ENCODE data around the gene EFHD2. TPM values are rescaled to one million over a fixed set of nuclear protein-coding genes. Genes with fewer than 3 reads are reported as not detected.

The EFHD2 gene
- total RNA-seq, 1 donor from 2014 or later: 28.7 TPM

DNA sequence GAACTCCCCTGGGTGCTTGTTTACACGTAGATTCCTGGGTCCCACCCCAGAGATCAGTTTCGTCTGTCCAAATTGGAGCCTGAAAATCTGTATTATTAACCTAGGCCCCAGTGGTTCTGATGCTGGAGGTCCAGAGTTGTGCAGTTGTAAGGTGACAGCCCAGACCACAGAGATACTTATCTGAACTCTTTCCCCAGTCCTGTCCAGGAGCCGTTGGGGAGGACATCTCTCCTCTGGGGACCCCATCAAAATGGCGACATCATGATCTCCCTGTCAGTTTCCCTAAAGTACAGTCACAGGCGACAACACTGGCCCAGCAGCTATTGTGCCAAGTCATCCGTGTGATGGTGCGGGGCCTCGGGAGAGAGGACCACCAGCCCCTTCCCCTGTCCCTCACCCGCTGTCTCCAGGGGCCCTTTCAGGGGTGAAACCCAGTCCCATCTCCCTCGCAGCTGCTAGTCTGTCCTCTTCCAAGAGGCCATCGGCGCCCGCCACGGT, 749 bp upstream of the EFHD2 start:
- DNase-seq (ENCODE audit: low spot score) (no peak), ATAC-seq (peak; percentile 9)
- intact Hi-C loops (cut with DNase I): no loop called here

DNA sequence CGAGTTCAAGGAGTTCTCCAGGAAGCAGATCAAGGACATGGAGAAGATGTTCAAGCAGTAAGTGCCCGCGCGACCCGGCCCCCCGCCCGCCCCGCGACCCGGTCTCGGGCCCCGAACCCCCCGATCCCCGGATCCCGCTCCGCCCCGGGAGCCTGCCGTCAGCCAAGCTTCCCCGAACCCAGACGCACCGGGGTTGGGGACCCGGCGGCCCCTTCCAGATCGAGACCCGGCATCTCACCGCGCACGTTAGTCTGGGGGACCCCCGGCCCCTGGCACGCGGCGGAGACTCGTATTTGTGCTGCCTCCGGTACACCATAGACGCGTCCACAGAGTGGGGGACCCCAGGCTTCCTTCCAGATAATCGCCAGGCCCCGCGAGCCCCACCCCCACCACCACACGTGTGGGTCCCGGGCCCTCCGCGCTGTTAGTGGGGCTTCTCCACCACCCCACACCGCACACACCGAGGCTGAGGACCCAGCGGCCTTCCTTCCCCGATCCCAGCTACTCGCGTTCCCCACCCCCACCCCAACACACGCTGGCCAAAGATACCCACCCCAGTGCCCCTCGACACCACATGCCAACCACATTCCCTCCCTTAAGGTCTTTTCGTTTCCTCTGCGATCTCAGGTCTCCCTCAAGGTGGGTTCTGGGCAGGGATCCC, 665 bp downstream of the EFHD2 start:
- ATAC-seq (no peak), DNase-seq (ENCODE audit: low spot score) (no peak)
- intact Hi-C loops (cut with DNase I): no loop called here

GRCh38 chr1:15410884-15411245, 1.2 kb downstream of the EFHD2 start:
- ATAC-seq (no peak), DNase-seq (ENCODE audit: low spot score) (no peak)
- intact Hi-C loops (cut with DNase I): no loop called here

GRCh38 chr1:15411593-15412137, 2.0 kb downstream of the EFHD2 start:
- intact Hi-C loops (cut with DNase I): no loop called here
- ATAC-seq (peak; percentile 27), DNase-seq (ENCODE audit: low spot score) (peak; percentile 69)

GRCh38 chr1:15412175-15412800, 2.6 kb downstream of the EFHD2 start:
- intact Hi-C loops (cut with DNase I): no loop called here
- ATAC-seq (no peak), DNase-seq (ENCODE audit: low spot score) (no peak)

GRCh38 chr1:15412843-15413242, 3.2 kb downstream of the EFHD2 start:
- no peak for DNase-seq (ENCODE audit: low spot score)
- intact Hi-C loops (cut with DNase I): no loop called here
- ATAC-seq: no peak

DNA sequence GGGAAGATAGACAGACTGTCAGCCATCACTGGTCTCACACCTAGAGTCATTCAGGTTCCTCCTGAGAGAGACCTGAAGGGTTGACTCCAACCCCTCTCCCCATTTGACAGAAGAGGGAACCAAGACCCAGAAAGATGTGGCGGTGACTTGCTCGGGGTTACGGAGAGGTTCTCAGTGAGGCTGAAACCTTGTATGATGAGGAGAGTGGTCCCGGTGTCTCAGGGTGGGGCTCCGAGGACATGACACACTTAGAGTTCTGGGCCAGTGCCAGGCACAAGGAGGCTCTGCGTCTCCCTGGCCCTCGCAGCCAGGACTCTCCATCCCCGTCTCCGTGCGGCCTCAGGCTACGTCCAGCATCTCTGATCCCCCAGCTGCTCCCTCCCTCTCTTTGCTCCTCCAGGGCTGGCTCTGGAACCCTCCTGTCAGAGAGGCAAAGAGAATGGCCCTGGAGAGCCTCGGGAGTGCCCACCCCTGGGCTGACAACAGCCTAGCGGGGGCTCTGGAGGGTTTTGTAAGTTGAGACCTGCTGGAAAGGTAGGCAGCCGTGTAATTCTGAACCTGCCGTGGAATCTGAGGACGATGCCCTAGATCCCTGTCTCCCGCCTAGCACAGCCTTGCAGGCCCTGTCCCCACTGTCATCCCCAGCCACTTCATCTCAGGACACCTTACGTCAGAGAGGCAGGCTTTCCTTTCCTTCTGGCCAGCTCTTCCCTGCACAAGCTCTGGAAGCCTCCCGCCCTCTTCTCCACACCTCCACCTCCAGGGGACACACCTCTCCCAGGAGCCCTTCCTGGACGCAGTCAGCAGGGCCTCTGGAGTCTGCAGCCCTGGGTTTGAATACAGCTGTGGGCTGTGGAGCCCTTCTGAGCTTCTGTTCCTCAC, 4.1 kb downstream of the EFHD2 start:
- DNase-seq (ENCODE audit: low spot score): no peak
- intact Hi-C loops (cut with DNase I): no loop called here
- no peak for ATAC-seq

- DNase-seq (ENCODE audit: low spot score) (no peak), ATAC-seq (no peak)
- intact Hi-C loops (cut with DNase I): no loop called here
Measured at GRCh38 chr1:15414445-15414983, 4.8 kb downstream of the EFHD2 start.

- ATAC-seq (peak; percentile 38), DNase-seq (ENCODE audit: low spot score) (no peak)
- intact Hi-C loops (cut with DNase I): no loop called here
Measured at GRCh38 chr1:15417059-15417934, 7.6 kb downstream of the EFHD2 start.

DNA sequence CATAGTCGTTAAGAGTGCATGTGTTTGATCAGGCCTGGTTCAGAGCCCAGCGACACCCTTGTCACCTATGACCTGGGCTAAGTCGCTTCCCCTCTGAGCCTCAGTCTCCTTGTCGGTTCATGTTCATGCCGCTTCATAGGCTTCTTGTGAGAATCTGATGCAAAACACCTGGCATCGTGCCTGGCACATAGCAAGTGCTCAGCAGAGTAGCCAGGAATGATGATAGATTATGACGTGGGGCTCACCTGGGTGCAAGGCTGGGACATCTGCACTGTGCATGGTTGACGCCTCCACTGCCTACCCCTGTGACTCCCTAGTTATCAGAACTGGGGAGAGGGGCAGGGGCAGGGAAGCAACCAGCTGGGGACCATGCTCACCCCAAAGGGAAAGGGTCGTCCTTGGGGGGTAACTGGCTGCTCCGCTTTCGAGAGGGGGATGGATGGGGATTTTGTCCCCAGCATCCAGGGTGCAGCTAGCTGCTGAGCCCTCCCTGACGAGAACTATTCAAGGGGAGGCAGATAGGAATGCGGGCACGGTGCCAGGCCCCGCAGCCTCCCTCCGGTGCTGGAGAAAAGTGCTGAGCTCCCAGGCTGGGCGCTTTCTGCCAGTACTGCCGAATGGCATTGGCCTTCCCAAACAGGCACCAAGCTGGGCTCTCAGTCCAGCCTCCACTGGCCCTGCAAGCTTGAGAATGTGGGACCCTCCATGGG, 9.3 kb downstream of the EFHD2 start:
- DNase-seq (ENCODE audit: low spot score): no peak
- ATAC-seq: no peak
- intact Hi-C loops (cut with DNase I): no loop called here

DNA sequence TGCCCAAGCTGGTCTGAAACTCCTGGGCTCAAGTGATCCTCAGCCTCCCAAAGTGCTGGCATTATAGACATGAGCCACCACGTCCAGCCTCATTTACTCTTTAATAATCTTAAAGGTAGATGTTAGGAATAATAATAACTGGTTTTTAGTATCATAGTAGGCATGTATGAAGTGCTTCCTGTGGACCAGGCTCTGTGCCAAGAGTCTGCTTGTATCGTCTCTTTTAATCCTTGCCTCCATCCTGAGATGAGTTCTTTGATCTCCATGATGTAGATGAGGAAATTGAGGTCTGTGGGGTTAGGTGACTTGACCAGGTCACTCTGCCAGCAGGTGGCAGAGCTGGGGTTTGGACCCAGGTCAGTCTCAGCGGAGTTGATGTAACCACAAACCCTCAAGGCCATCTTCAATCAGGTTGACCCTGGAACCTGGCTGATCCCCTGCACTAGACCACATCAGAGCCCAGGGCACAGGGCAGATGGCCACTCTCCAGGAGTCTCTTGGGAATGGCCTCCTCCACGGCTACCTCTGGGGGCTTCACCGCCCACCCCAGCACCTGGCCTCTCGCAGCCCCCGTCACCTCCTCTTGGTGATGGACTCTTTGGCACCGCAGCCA, 11.3 kb downstream of the EFHD2 start:
- intact Hi-C loops (cut with DNase I): no loop called here
- ATAC-seq (no peak), DNase-seq (ENCODE audit: low spot score) (no peak)

DNA sequence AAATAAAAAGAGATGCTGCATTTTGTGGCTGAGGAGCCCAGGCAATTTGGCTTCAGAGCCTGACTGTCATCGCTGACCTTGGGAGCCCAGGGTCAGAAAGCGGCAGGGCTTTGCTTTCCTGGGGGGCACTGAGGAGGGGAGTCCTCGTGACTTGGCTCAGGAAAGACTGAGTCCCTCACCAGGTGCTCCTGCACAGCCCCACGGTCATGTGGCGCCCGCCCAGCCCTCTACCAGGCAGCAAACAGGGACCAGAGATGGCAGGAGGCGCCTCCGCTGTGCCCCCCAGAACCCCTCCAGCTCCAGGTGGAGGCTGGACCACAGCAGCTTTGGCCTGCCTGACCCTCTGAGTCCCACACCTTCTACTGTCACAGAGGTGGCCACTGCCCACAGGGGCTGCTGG, 13.2 kb downstream of the EFHD2 start:
- no peak for DNase-seq (ENCODE audit: low spot score)
- ATAC-seq: no peak
- intact Hi-C loops (cut with DNase I): no loop called here

- DNase-seq (ENCODE audit: low spot score) (no peak), ATAC-seq (no peak)
- intact Hi-C loops (cut with DNase I): no loop called here
Measured at GRCh38 chr1:15423355-15424077, 13.8 kb downstream of the EFHD2 start.

DNA sequence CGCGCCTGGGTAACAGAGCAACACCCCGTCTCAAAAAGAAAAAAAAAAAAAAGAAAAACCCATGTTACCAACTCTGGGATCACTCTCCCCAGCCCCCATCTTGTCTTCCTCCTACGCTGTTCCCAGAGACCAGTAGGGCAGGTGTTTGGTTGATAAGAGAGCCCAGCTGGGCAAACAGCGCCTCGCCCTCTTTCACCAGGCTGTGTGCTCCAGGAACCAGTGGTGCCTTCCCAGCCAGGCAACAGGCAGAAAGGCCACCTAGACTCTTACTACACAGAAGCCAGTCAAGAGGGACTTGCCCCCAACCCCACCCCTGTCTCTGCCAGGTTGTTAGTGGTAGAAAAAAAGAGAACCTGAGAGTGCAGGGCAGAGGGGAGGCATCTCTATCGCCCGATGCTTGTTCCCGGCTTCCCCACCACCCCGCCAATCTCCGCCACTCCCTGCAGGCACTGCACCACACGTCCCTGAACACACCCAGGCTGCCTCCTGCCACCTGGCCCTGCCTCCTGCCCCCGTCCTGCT, 14.5 kb downstream of the EFHD2 start:
- ATAC-seq: no peak
- intact Hi-C loops (cut with DNase I): no loop called here
- no peak for DNase-seq (ENCODE audit: low spot score)

- DNase-seq (ENCODE audit: low spot score) (no peak), ATAC-seq (no peak)
- intact Hi-C loops (cut with DNase I): no loop called here
Measured at GRCh38 chr1:15424981-15425380, 15.3 kb downstream of the EFHD2 start.

DNA sequence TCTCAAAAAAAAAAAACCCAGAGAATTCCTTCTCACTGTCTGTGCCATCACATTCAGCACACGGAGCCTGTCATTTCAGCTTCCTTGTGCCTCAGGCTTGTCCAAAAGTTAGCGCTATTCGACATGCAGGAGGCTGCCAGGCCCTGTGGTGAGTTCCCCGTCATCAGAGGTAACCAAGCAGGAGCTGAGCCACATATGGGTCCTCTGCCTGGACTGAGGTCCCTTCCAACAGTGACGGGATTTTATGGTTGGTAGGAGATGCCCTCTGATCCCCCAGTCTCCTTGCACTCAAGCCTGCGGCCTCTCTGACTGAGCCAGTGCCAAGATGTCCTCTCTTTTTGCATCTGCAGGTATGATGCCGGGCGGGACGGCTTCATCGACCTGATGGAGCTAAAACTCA, 15.8 kb downstream of the EFHD2 start:
- intact Hi-C loops (cut with DNase I): no loop called here
- DNase-seq (ENCODE audit: low spot score): no peak
- ATAC-seq: no peak

DNA sequence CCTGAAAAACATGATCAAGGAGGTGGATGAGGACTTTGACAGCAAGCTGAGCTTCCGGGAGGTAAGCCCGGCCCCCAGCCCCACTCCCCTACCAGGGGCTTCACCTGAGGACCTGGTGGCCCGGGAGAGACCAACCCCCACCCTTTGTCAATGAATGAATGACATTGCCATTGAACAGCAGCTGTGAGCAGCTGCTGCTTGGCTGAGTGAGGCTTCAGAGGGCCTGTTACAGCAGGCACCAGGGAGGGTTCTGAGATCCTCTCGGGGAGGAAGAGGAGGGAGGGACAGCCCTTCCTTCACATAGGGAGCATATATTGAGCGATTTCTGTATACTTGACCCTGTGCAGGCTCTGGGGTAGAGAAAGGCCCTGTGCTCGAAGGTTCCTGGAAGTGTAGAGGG, 16.3 kb downstream of the EFHD2 start:
- ATAC-seq (no peak), DNase-seq (ENCODE audit: low spot score) (no peak)
- intact Hi-C loops (cut with DNase I): no loop called here

All from sciatic nerve (tissue), 2 donors.